SK-N-SH (cell line): ENCODE measurements around the gene SPEG. TPM values are rescaled to one million over a fixed set of nuclear protein-coding genes. Genes with fewer than 3 reads are reported as not detected.

Source experiments
- CTCF ChIA-PET: fragments of 300-600, 350-600 bp; formaldehyde crosslinking; extraction: SDS; loops from one replicate; lab custom pipeline; 2021; lab: Yijun Ruan, JAX
- POLR2A ChIA-PET: fragments of 350-600 bp; sonication (Branson Sonifier 250); formaldehyde crosslinking; extraction: SDS; loops from one replicate; lab custom pipeline; 2020; ENCODE audit warnings: antibody characterized with exemption, inconsistent platforms; lab: Yijun Ruan, JAX
- DNase-seq: peaks from one replicate; pipeline ENCODE4 v3.0.0; 2012
- H2AFZ ChIP-seq: fragments of 200-600 bp; sonication (generic); 2 replicates; pipeline ENCODE4 v1.8.1; 2016; ENCODE audit warnings: antibody characterized with exemption, mild to moderate bottlenecking, low read depth
- H3F3A ChIP-seq: fragments of 200-600 bp; sonication (generic); replicated peaks from 2 replicates; pipeline ENCODE3; 2016; ENCODE audit warnings: antibody characterized with exemption, mild to moderate bottlenecking; ENCODE audit not compliant: insufficient read depth
- H3K27ac ChIP-seq, 2 experiments: fragments of 200-500 bp in 1 of 2; fragments of 200-600 bp in 1 of 2; sonication (Bioruptor generic) in 1 of 2; sonication (generic), shearing (Covaris generic) in 1 of 2; 2 replicates each; pipeline versions ENCODE4 v1.5.1 to v1.6.1; 2014 to 2016; ENCODE audit warnings: low read depth in 2 of 2, inconsistent platforms in 1 of 2, low read length in 1 of 2, mild to moderate bottlenecking in 1 of 2, mixed read lengths in 1 of 2
- H3K27me3 ChIP-seq: fragments of 200-600 bp; sonication (generic), shearing (Covaris generic); 2 replicates; pipeline ENCODE4 v1.6.1; 2016; ENCODE audit warnings: mixed run types; ENCODE audit not compliant: insufficient read depth
- H3K36me3 ChIP-seq, 2 experiments: fragments of 200-500 bp in 1 of 2; fragments of 200-600 bp in 1 of 2; sonication (Bioruptor generic) in 1 of 2; sonication (generic) in 1 of 2; replicated peaks in 1 of 2; 2 replicates each; pipeline versions ENCODE3 to v1.5.1; 2014 to 2016; ENCODE audit warnings: low read length in 1 of 2, mild to moderate bottlenecking in 1 of 2; ENCODE audit not compliant: insufficient read depth in 2 of 2, control insufficient read depth in 1 of 2
- H3K4me1 ChIP-seq, 2 experiments: fragments of 200-500 bp in 1 of 2; fragments of 200-600 bp in 1 of 2; sonication (Bioruptor generic) in 1 of 2; sonication (generic), shearing (Covaris generic) in 1 of 2; 2 replicates each; pipeline versions ENCODE4 v1.5.1 to v1.6.1; 2014 to 2016; ENCODE audit warnings: low read depth in 1 of 2, low read length in 1 of 2, mixed run types in 1 of 2; ENCODE audit not compliant: insufficient read depth in 2 of 2, control insufficient read depth in 1 of 2
- H3K4me2 ChIP-seq: fragments of 200-600 bp; sonication (generic), shearing (Covaris generic); 2 replicates; pipeline ENCODE4 v1.6.1; 2017; ENCODE audit warnings: mixed run types
- H3K4me3 ChIP-seq, 2 experiments: fragments of 200-500 bp in 1 of 2; fragments of 200-600 bp in 1 of 2; sonication (Bioruptor generic) in 1 of 2; sonication (generic), shearing (Covaris generic) in 1 of 2; 2 replicates each; pipeline versions ENCODE4 v1.5.1 to v1.8.1; 2014 to 2016; ENCODE audit warnings: low read depth in 2 of 2, inconsistent platforms in 1 of 2, low read length in 1 of 2, mild to moderate bottlenecking in 1 of 2, mixed read lengths in 1 of 2, moderate library complexity in 1 of 2
- H3K79me2 ChIP-seq: fragments of 200-600 bp; sonication (generic); 2 replicates; pipeline ENCODE4 v1.8.1; 2017; ENCODE audit warnings: mild to moderate bottlenecking; ENCODE audit not compliant: insufficient read depth
- H3K9ac ChIP-seq: fragments of 200-600 bp; sonication (generic); 2 replicates; pipeline ENCODE4 v1.6.1; 2017; ENCODE audit warnings: mixed run types
- H3K9me2 ChIP-seq: fragments of 200-600 bp; sonication (generic); 2 replicates; pipeline ENCODE4 v1.6.1; 2017; ENCODE audit warnings: mixed run types
- H3K9me3 ChIP-seq: fragments of 200-600 bp; sonication (generic); 2 replicates; pipeline ENCODE4 v1.6.1; 2017; ENCODE audit warnings: mixed run types, mild to moderate bottlenecking, moderate library complexity
- H4K20me1 ChIP-seq: fragments of 200-600 bp; sonication (generic); 2 replicates; pipeline ENCODE4 v1.6.1; 2017; ENCODE audit warnings: mild to moderate bottlenecking, mixed run types; ENCODE audit not compliant: insufficient read depth
- EP300 ChIP-seq, 2 experiments: IDR thresholded peaks; 2 replicates each; pipeline versions ENCODE4 v1.4.0 to v1.6.1; 2012; ENCODE audit warnings: borderline replicate concordance in 1 of 2, low read depth in 1 of 2, low read length in 1 of 2
- FOSL2 ChIP-seq: IDR thresholded peaks from 2 replicates; pipeline ENCODE4 v1.4.0; 2012; ENCODE audit warnings: low read depth, mild to moderate bottlenecking, moderate library complexity, borderline replicate concordance
- GABPA ChIP-seq: IDR thresholded peaks from 2 replicates; pipeline ENCODE4 v1.4.0; 2012; ENCODE audit warnings: low read depth, mild to moderate bottlenecking
- GATA2 ChIP-seq: sonication (generic); formaldehyde crosslinking; IDR thresholded peaks from 2 replicates; pipeline ENCODE4 v1.5.0; 2020; ENCODE audit warnings: mild to moderate bottlenecking, missing genetic modification reagents
- POLR2AphosphoS5 ChIP-seq: IDR thresholded peaks from 2 replicates; pipeline ENCODE4 v1.6.1; 2012; ENCODE audit warnings: low read depth, low read length
- RAD21 ChIP-seq: IDR thresholded peaks from 2 replicates; pipeline ENCODE4 v1.6.1; 2012; ENCODE audit warnings: mild to moderate bottlenecking, low read length
- RFX5 ChIP-seq: IDR thresholded peaks from 2 replicates; pipeline ENCODE4 v1.6.1; 2012; ENCODE audit warnings: mild to moderate bottlenecking, improper control_type of control experiment, low read length
- SIN3A ChIP-seq: IDR thresholded peaks from 2 replicates; pipeline ENCODE4 v1.6.1; 2012; ENCODE audit warnings: low read depth, mild to moderate bottlenecking, low read length, moderate library complexity, borderline replicate concordance
- WGBS: methylation state at CpG from one replicate; pipeline ENCODE4 v1.1.6; 2017; ENCODE audit warnings: low lambda C conversion rate; 5-methylcytosine and 5-hydroxymethylcytosine counted together
- polyA plus RNA-seq, 3 experiments: library from polyadenylated mRNA; depleted of rRNA; stranded (reverse); fragments of >200 nt; gene quantifications; 2 replicates each; pipeline ENCODE4 v1.2.3, GENCODE V29; 2012
- TF ChIP-seq, protein P1 (sequence below): fragments of 150-350 bp; IDR thresholded peaks from 2 replicates; pipeline ENCODE4 v1.6.1; 2016; ENCODE audit warnings: mild to moderate bottlenecking, low read depth, low read length
- TF ChIP-seq, protein P2 (sequence below): IDR thresholded peaks from 2 replicates; pipeline ENCODE4 v1.4.0; 2012; ENCODE audit warnings: low read depth, borderline replicate concordance
- TF ChIP-seq, protein P3 (sequence below): IDR thresholded peaks from 2 replicates; pipeline ENCODE4 v1.6.1; 2012; ENCODE audit warnings: mild to moderate bottlenecking, low read depth, low read length, moderate library complexity

SPEG gene
- polyA plus RNA-seq, 1 of the 3 experiments (the other 2 are of a cell fraction): 107 TPM

DNA sequence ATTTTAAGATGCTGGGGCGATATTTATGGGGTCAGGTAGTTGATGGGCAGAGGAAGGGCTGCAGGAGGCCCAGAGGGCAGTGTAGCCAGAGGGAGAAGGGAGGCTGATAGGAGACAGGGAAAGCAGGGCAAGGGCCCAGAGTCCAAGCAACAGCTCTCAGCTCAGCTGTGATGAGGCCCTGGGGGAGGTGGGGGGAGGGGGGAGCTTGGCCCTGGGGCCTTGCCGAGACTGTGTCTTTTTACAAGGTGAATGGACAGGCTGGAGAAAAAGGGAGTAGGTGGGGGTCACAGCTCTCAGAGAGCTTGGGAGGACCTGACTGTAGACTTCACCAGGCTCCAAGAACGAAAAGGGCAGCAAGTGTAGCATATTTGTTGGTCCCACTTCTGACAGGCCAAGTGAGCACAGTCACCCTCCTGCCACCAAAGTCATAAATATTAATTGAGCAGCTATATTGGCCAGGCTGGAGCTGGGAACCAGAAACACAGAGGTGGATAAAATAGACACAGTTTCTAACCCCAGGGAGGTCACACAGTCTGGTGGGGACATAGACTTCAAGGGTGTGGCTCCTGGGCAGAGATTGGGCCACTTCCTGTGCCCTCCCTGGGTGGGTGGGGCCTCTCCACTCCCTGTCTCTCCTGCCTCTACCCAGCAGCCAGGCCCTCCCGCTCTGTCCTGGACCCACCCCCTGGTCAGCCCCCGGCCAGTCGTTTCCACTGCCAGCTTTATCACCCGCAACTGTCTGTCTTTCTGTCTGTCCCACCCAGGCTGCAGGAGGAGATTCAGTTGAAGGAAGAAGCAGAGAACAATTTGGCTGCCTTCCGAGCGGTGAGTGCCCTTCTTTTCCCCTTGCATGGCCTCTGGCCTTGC, 15.1 kb upstream of the SPEG start:
- H3K9ac ChIP-seq: no peak overlapping the region
- H3K79me2 ChIP-seq: no peaks in the 10 kb centered on the region
- no peaks in the 10 kb centered on the region; a peak in 1 of 4 replicates for H3K4me1 ChIP-seq
- H3K27ac ChIP-seq: no peak overlapping the region
- no peak overlapping the region for H3K4me3 ChIP-seq
- no peaks in the 10 kb centered on the region for H4K20me1 ChIP-seq
- no peaks in the 10 kb centered on the region for H3F3A ChIP-seq
- TF ChIP-seq GATA2 (CRISPR knock-in tag) (no peak), RFX5 (no peak), SIN3A (no peak), FOSL2 (no peak), POLR2AphosphoS5 (no peak), EP300 (IDR thresholded peaks at IDR 0.05; ENCODE audit: borderline replicate concordance in 1 of 2, low read depth in 1 of 2, low read length in 1 of 2) (no peak), RAD21 (no peak), GABPA (no peak)
- TF ChIP-seq, protein P1, sequence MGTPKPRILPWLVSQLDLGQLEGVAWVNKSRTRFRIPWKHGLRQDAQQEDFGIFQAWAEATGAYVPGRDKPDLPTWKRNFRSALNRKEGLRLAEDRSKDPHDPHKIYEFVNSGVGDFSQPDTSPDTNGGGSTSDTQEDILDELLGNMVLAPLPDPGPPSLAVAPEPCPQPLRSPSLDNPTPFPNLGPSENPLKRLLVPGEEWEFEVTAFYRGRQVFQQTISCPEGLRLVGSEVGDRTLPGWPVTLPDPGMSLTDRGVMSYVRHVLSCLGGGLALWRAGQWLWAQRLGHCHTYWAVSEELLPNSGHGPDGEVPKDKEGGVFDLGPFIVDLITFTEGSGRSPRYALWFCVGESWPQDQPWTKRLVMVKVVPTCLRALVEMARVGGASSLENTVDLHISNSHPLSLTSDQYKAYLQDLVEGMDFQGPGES: no peak
- TF ChIP-seq, protein P2, sequence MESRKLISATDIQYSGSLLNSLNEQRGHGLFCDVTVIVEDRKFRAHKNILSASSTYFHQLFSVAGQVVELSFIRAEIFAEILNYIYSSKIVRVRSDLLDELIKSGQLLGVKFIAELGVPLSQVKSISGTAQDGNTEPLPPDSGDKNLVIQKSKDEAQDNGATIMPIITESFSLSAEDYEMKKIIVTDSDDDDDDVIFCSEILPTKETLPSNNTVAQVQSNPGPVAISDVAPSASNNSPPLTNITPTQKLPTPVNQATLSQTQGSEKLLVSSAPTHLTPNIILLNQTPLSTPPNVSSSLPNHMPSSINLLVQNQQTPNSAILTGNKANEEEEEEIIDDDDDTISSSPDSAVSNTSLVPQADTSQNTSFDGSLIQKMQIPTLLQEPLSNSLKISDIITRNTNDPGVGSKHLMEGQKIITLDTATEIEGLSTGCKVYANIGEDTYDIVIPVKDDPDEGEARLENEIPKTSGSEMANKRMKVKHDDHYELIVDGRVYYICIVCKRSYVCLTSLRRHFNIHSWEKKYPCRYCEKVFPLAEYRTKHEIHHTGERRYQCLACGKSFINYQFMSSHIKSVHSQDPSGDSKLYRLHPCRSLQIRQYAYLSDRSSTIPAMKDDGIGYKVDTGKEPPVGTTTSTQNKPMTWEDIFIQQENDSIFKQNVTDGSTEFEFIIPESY: no peak
- TF ChIP-seq, protein P3, sequence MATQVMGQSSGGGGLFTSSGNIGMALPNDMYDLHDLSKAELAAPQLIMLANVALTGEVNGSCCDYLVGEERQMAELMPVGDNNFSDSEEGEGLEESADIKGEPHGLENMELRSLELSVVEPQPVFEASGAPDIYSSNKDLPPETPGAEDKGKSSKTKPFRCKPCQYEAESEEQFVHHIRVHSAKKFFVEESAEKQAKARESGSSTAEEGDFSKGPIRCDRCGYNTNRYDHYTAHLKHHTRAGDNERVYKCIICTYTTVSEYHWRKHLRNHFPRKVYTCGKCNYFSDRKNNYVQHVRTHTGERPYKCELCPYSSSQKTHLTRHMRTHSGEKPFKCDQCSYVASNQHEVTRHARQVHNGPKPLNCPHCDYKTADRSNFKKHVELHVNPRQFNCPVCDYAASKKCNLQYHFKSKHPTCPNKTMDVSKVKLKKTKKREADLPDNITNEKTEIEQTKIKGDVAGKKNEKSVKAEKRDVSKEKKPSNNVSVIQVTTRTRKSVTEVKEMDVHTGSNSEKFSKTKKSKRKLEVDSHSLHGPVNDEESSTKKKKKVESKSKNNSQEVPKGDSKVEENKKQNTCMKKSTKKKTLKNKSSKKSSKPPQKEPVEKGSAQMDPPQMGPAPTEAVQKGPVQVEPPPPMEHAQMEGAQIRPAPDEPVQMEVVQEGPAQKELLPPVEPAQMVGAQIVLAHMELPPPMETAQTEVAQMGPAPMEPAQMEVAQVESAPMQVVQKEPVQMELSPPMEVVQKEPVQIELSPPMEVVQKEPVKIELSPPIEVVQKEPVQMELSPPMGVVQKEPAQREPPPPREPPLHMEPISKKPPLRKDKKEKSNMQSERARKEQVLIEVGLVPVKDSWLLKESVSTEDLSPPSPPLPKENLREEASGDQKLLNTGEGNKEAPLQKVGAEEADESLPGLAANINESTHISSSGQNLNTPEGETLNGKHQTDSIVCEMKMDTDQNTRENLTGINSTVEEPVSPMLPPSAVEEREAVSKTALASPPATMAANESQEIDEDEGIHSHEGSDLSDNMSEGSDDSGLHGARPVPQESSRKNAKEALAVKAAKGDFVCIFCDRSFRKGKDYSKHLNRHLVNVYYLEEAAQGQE: no peak
- H3K4me2 ChIP-seq: no peak overlapping the region
- POLR2A ChIA-PET: no interaction called here
- H3K36me3 ChIP-seq: no peaks in the 10 kb centered on the region
- WGBS: 89% methylated on average over 8 of the region's 9 CpGs
- no peaks in the 10 kb centered on the region for H3K27me3 ChIP-seq
- H2AFZ ChIP-seq: no peak overlapping the region
- CTCF ChIA-PET: interaction anchor here (0.6 to 7.2 kb wide), 4 partner anchors 17 to 217 kb away, joined by 3 to 46 read pairs (median 4); a partner anchor contains a TSS
- no peaks in the 10 kb centered on the region for H3K9me2 ChIP-seq
- no peak for DNase-seq
- no peaks in the 10 kb centered on the region for H3K9me3 ChIP-seq
